Measurements from ENCODE around the gene DLL1. TPM values are rescaled to one million over a fixed set of nuclear protein-coding genes. Genes with fewer than 3 reads are reported as not detected.

The DLL1 gene
- total RNA-seq, 1 donor = 0.36 TPM

DNA sequence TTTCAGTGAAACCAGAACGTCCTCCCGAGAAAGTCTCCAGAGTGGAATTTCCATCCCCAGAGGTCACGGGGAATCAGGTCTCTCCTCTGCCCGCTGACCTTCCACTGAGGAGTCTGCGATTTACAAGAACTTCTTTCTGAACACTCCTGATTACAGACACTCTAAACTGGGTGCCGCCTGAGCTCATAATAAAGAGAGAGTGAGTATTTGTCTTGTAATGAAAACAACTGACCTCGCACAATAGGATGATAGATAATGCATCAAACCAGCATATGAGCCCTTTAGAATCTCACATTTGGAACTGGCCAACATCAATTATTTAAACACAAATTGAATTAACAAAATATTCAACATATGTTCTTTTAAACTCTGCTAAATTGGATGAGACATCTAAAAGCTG lies 47.5 kb downstream of the DLL1 start:
- Histone ChIP-seq H3K9me3 (ENCODE audit: low read depth, low read length) (no peaks in the 10 kb centered on the region), H3K79me2 (ENCODE audit: insufficient read depth, low read length) (no peaks in the 10 kb centered on the region), H3K27ac (ENCODE audit: low read depth, low read length) (no peak overlapping the region), H4K20me1 (ENCODE audit: insufficient read depth, low read length) (no peaks in the 10 kb centered on the region), H2AFZ (ENCODE audit: low read length) (no peak overlapping the region), H3K36me3 (ENCODE audit: insufficient read depth, low read length) (no peaks in the 10 kb centered on the region), H3K27me3 (ENCODE audit: insufficient read depth, low read length) (peaks cover 21% of the 10 kb centered on the region), H3K4me3 (ENCODE audit: insufficient read depth, low read length) (no peak overlapping the region), H3K4me2 (ENCODE audit: insufficient read depth, low read length) (no peak overlapping the region), H3K4me1 (ENCODE audit: insufficient read depth, low read length) (no peaks in the 10 kb centered on the region)
- TF ChIP-seq CTCF (IDR thresholded peaks at IDR 0.05; ENCODE audit: extremely low read depth, low read depth, low read length) = no peak
- no peak for DNase-seq (ENCODE audit: insufficient read length, low spot score, missing footprints)

DNA sequence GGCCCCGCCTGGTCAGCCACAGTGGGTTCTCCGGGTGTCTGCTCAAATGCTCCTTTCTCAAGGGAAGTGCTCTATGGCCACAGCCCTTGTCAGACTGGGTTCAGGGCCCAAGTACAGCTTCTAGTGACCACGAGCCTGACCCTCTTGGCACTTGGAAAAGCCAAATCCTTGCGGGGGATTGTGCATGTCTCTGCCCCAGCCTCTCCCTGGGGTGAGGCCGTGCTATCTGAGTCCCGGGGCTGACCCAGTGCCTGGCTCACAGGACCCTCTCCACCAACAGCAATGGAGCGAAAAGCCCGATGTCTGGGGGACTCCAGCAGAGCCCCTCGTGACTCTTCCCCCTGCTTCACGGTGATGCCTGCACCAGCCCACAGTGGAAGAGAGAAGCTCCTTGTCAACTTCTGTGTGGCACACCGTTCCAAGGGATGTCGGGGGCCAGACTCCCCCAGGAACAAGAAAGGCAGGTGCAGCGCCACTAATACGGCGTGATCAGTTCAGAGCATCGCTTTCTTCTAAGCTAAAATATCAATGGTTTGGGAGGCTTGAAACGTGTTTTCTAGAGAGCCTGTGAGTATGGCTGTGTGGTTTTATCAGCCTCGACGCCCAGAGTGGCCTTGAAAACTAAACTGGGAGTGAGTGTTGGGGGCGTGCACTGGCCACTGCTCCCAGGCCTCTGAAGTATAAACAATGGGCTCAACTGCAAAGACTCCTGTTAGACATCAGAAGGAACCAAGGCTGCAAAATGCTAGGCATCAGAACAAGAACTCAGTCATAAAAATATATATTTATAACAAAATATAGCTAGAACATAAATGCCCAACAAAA lies 51.9 kb downstream of the DLL1 start:
- no peaks in the 10 kb centered on the region for H3K27me3 ChIP-seq (ENCODE audit: insufficient read depth, low read length)
- no peak overlapping the region for H3K4me3 ChIP-seq (ENCODE audit: insufficient read depth, low read length)
- no peak for TF ChIP-seq CTCF (IDR thresholded peaks at IDR 0.05; ENCODE audit: extremely low read depth, low read depth, low read length)
- no peaks in the 10 kb centered on the region for H3K4me1 ChIP-seq (ENCODE audit: insufficient read depth, low read length)
- no peaks in the 10 kb centered on the region for H3K36me3 ChIP-seq (ENCODE audit: insufficient read depth, low read length)
- H3K27ac ChIP-seq (ENCODE audit: low read depth, low read length) = no peak overlapping the region
- no peak for DNase-seq (ENCODE audit: insufficient read length, low spot score, missing footprints)
- no peak overlapping the region for H2AFZ ChIP-seq (ENCODE audit: low read length)
- no peaks in the 10 kb centered on the region for H4K20me1 ChIP-seq (ENCODE audit: insufficient read depth, low read length)
- no peaks in the 10 kb centered on the region for H3K9me3 ChIP-seq (ENCODE audit: low read depth, low read length)
- H3K4me2 ChIP-seq (ENCODE audit: insufficient read depth, low read length) = no peak overlapping the region
- no peaks in the 10 kb centered on the region for H3K79me2 ChIP-seq (ENCODE audit: insufficient read depth, low read length)

- Histone ChIP-seq H4K20me1 (ENCODE audit: insufficient read depth, low read length) (no peaks in the 10 kb centered on the region), H3K9me3 (ENCODE audit: low read depth, low read length) (no peaks in the 10 kb centered on the region), H3K36me3 (ENCODE audit: insufficient read depth, low read length) (no peaks in the 10 kb centered on the region), H3K79me2 (ENCODE audit: insufficient read depth, low read length) (no peaks in the 10 kb centered on the region), H3K4me1 (ENCODE audit: insufficient read depth, low read length) (no peaks in the 10 kb centered on the region), H3K27me3 (ENCODE audit: insufficient read depth, low read length) (no peaks in the 10 kb centered on the region), H3K4me3 (ENCODE audit: insufficient read depth, low read length) (no peak overlapping the region), H2AFZ (ENCODE audit: low read length) (no peak overlapping the region), H3K27ac (ENCODE audit: low read depth, low read length) (no peak overlapping the region), H3K4me2 (ENCODE audit: insufficient read depth, low read length) (no peak overlapping the region)
- DNase-seq (ENCODE audit: insufficient read length, low spot score, missing footprints) = no peak
- TF ChIP-seq CTCF (IDR thresholded peaks at IDR 0.05; ENCODE audit: extremely low read depth, low read depth, low read length) = no peak
Measured at GRCh38 chr6:170237999-170238740, 52.7 kb downstream of the DLL1 start.
